Activated naive CD4-positive, alpha-beta T cell treated with anti-CD3 and anti-CD28 coated beads, Interleukin-2, amount 50 U/mL, for 24 hours (primary cell): ENCODE measurements around the gene E2F1.
"Not testable (repeated sequence)": the region's sequence is repeated elsewhere in the genome, so short reads cannot be mapped to it uniquely, and the experiment has no call there.

Experiments
- H3K27ac Mint-ChIP-seq: one replicate; pipeline ENCODE4 v1.8.0; 2021; ENCODE audit warnings: mild to moderate bottlenecking, mixed read lengths
- H3K27me3 Mint-ChIP-seq: one replicate; pipeline ENCODE4 v1.8.0; 2021; ENCODE audit warnings: mixed read lengths
- H3K36me3 Mint-ChIP-seq: one replicate; pipeline ENCODE4 v1.8.0; 2021; ENCODE audit warnings: mixed read lengths
- H3K4me1 Mint-ChIP-seq: one replicate; pipeline ENCODE4 v1.8.0; 2021; ENCODE audit warnings: mixed read lengths
- H3K4me3 Mint-ChIP-seq: one replicate; pipeline ENCODE4 v1.8.0; 2021; ENCODE audit warnings: mild to moderate bottlenecking, mixed read lengths
- H3K9me3 Mint-ChIP-seq: one replicate; pipeline ENCODE4 v1.8.0; 2021; ENCODE audit warnings: mixed read lengths

Gene E2F1

GRCh38 chr20:33650753-33651561 is 35.2 kb downstream of the E2F1 start:
- Mint-ChIP-seq H3K27me3 (no peaks in the 10 kb centered on the region), H3K4me3 (no peak overlapping the region), H3K36me3 (no peaks in the 10 kb centered on the region), H3K9me3 (no peaks in the 10 kb centered on the region), H3K27ac (no peak overlapping the region), H3K4me1 (peaks cover 10% of the 10 kb centered on the region)

GRCh38 chr20:33650111-33650752 is 36.0 kb downstream of the E2F1 start:
- Mint-ChIP-seq H3K27ac (no peak overlapping the region), H3K4me3 (no peak overlapping the region), H3K9me3 (no peaks in the 10 kb centered on the region), H3K36me3 (peaks cover 3% of the 10 kb centered on the region), H3K4me1 (peaks cover 10% of the 10 kb centered on the region), H3K27me3 (no peaks in the 10 kb centered on the region)

- Mint-ChIP-seq H3K27me3 (no peaks in the 10 kb centered on the region), H3K27ac (no peak overlapping the region), H3K4me1 (peaks cover 10% of the 10 kb centered on the region), H3K36me3 (peaks cover 5% of the 10 kb centered on the region), H3K4me3 (no peak overlapping the region), H3K9me3 (no peaks in the 10 kb centered on the region)
These were observed 36.9 kb downstream of the E2F1 start for GRCh38 chr20:33649201-33649681.

- peaks cover 5% of the 10 kb centered on the region for H3K36me3 Mint-ChIP-seq
- H3K4me3 Mint-ChIP-seq = no peak overlapping the region
- no peaks in the 10 kb centered on the region for H3K27me3 Mint-ChIP-seq
- H3K9me3 Mint-ChIP-seq = no peaks in the 10 kb centered on the region
- peaks cover 9% of the 10 kb centered on the region for H3K4me1 Mint-ChIP-seq
- H3K27ac Mint-ChIP-seq = no peak overlapping the region
These were observed 37.7 kb downstream of the E2F1 start for GRCh38 chr20:33648396-33649004.

- peaks cover 4% of the 10 kb centered on the region for H3K4me1 Mint-ChIP-seq
- H3K27ac Mint-ChIP-seq = peak overlapping the region; percentile 68
- H3K9me3 Mint-ChIP-seq = no peaks in the 10 kb centered on the region
- H3K27me3 Mint-ChIP-seq = no peaks in the 10 kb centered on the region
- peaks cover 5% of the 10 kb centered on the region for H3K36me3 Mint-ChIP-seq
- H3K4me3 Mint-ChIP-seq = no peak overlapping the region
These were observed 38.4 kb downstream of the E2F1 start for GRCh38 chr20:33647603-33648395.

GRCh38 chr20:33646959-33647602 is 39.1 kb downstream of the E2F1 start:
- H3K27ac Mint-ChIP-seq, H3K27me3 Mint-ChIP-seq, H3K36me3 Mint-ChIP-seq, H3K4me3 Mint-ChIP-seq, H3K4me1 Mint-ChIP-seq, H3K9me3 Mint-ChIP-seq: not testable (repeated sequence)

GRCh38 chr20:33646191-33646590 is 40.0 kb downstream of the E2F1 start:
- Mint-ChIP-seq H3K27me3 (no peaks in the 10 kb centered on the region), H3K4me3 (no peak overlapping the region), H3K27ac (no peak overlapping the region), H3K4me1 (no peaks in the 10 kb centered on the region), H3K9me3 (no peaks in the 10 kb centered on the region), H3K36me3 (peaks cover 5% of the 10 kb centered on the region)

GRCh38 chr20:33645396-33645795 is 40.8 kb downstream of the E2F1 start:
- Mint-ChIP-seq H3K27me3 (no peaks in the 10 kb centered on the region), H3K4me3 (no peak overlapping the region), H3K27ac (no peak overlapping the region)

GRCh38 chr20:33645072-33645358 is 41.2 kb downstream of the E2F1 start:
- Mint-ChIP-seq H3K4me3 (no peak overlapping the region), H3K27ac (no peak overlapping the region), H3K9me3 (no peaks in the 10 kb centered on the region), H3K27me3 (no peaks in the 10 kb centered on the region), H3K4me1 (no peaks in the 10 kb centered on the region), H3K36me3 (peaks cover 5% of the 10 kb centered on the region)

More at GRCh38 chr20:33645396-33645795, 40.8 kb downstream of the E2F1 start:
- H3K36me3 Mint-ChIP-seq = peaks cover 5% of the 10 kb centered on the region
- H3K4me1 Mint-ChIP-seq = no peaks in the 10 kb centered on the region
- H3K9me3 Mint-ChIP-seq = no peaks in the 10 kb centered on the region

- Mint-ChIP-seq H3K27ac (no peak overlapping the region), H3K9me3 (no peaks in the 10 kb centered on the region)
These were observed 41.7 kb downstream of the E2F1 start for GRCh38 chr20:33644313-33645071.

GRCh38 chr20:33640287-33640686 is 45.9 kb downstream of the E2F1 start:
- Mint-ChIP-seq H3K27ac (no peak overlapping the region), H3K27me3 (no peaks in the 10 kb centered on the region), H3K4me3 (no peak overlapping the region), H3K4me1 (no peaks in the 10 kb centered on the region), H3K36me3 (peaks cover 3% of the 10 kb centered on the region), H3K9me3 (no peaks in the 10 kb centered on the region)

More at GRCh38 chr20:33644313-33645071, 41.7 kb downstream of the E2F1 start:
- Mint-ChIP-seq H3K36me3 (peaks cover 5% of the 10 kb centered on the region), H3K4me1 (no peaks in the 10 kb centered on the region), H3K4me3 (no peak overlapping the region), H3K27me3 (no peaks in the 10 kb centered on the region)

- Mint-ChIP-seq H3K27ac (peak overlapping the region; percentile 19), H3K4me1 (peaks cover 3% of the 10 kb centered on the region), H3K36me3 (peaks cover 1% of the 10 kb centered on the region), H3K27me3 (no peaks in the 10 kb centered on the region), H3K4me3 (no peak overlapping the region), H3K9me3 (no peaks in the 10 kb centered on the region)
These were observed 49.4 kb downstream of the E2F1 start for GRCh38 chr20:33636776-33637175.

- no peaks in the 10 kb centered on the region for H3K9me3 Mint-ChIP-seq
- H3K36me3 Mint-ChIP-seq = peaks cover 1% of the 10 kb centered on the region
- H3K27me3 Mint-ChIP-seq = no peaks in the 10 kb centered on the region
- no peak overlapping the region for H3K4me3 Mint-ChIP-seq
- no peak overlapping the region for H3K27ac Mint-ChIP-seq
- H3K4me1 Mint-ChIP-seq = peaks cover 3% of the 10 kb centered on the region
These were observed 50.8 kb downstream of the E2F1 start for GRCh38 chr20:33635341-33635740.

GRCh38 chr20:33631910-33632309 is 54.3 kb downstream of the E2F1 start:
- not testable (repeated sequence) for H3K9me3 Mint-ChIP-seq, H3K4me1 Mint-ChIP-seq, H3K27ac Mint-ChIP-seq, H3K36me3 Mint-ChIP-seq, H3K4me3 Mint-ChIP-seq, H3K27me3 Mint-ChIP-seq

GRCh38 chr20:33630507-33630906 is 55.7 kb downstream of the E2F1 start:
- no peaks in the 10 kb centered on the region for H3K9me3 Mint-ChIP-seq
- no peak overlapping the region for H3K4me3 Mint-ChIP-seq
- H3K27me3 Mint-ChIP-seq = no peaks in the 10 kb centered on the region
- H3K27ac Mint-ChIP-seq = no peak overlapping the region
- peaks cover 3% of the 10 kb centered on the region for H3K4me1 Mint-ChIP-seq
- H3K36me3 Mint-ChIP-seq = peaks cover 10% of the 10 kb centered on the region
